ENCODE results near the gene TMA16. TPM values are rescaled to one million over a fixed set of nuclear protein-coding genes. Genes with fewer than 3 reads are reported as not detected.
A peak's percentile ranks its signal among the peaks of the same experiment; 100 is the strongest.

TMA16 gene
- total RNA-seq, 1 donor from 2014 or later, result 19.0 TPM

DNA sequence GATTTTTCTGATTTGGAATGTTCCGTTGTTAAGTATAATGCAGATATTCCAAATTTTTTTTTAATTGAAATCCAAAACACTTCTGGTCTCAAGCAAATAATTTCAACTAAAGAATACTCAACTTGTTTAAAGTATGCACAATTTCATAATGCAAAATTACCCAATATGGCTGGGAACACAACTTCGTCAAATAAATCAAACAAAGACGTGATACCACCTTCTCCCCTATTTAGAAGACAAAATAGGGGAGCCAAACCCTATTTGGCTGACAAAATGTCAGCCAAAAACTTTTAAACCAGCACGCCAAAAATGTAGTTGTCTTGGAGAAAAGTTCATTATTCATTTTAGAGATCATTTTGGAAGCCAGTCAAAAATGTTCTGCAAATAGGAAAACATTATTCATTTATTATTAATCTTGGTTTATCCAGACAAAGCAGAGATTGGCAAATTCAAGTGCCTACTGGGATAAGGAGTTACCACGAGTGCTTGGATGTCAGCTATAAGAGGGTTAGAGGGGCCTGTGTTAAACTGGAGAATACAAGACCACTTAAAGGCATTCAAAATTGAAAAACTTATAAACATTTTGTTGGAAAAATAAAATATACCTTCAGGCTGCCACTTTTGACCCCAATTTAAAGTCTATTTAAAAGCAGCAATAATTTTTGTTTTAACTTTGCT, 17.6 kb upstream of the TMA16 start:
- DNase-seq (ENCODE audit: low spot score), result no peak
- TF ChIP-seq, protein P1, sequence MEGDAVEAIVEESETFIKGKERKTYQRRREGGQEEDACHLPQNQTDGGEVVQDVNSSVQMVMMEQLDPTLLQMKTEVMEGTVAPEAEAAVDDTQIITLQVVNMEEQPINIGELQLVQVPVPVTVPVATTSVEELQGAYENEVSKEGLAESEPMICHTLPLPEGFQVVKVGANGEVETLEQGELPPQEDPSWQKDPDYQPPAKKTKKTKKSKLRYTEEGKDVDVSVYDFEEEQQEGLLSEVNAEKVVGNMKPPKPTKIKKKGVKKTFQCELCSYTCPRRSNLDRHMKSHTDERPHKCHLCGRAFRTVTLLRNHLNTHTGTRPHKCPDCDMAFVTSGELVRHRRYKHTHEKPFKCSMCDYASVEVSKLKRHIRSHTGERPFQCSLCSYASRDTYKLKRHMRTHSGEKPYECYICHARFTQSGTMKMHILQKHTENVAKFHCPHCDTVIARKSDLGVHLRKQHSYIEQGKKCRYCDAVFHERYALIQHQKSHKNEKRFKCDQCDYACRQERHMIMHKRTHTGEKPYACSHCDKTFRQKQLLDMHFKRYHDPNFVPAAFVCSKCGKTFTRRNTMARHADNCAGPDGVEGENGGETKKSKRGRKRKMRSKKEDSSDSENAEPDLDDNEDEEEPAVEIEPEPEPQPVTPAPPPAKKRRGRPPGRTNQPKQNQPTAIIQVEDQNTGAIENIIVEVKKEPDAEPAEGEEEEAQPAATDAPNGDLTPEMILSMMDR (IDR thresholded peaks at IDR 0.05; ENCODE audit: unreplicated experiment), result no peak
- Mint-ChIP-seq H3K4me1 (ENCODE audit: unreplicated experiment) (no peaks in the 10 kb centered on the region), H3K9me3 (ENCODE audit: unreplicated experiment) (no peaks in the 10 kb centered on the region), H3K4me3 (ENCODE audit: unreplicated experiment) (no peak overlapping the region), H3K27ac (ENCODE audit: unreplicated experiment) (no peak overlapping the region), H3K27me3 (ENCODE audit: unreplicated experiment) (no peaks in the 10 kb centered on the region), H3K36me3 (ENCODE audit: low read depth, unreplicated experiment) (no peaks in the 10 kb centered on the region)

DNA sequence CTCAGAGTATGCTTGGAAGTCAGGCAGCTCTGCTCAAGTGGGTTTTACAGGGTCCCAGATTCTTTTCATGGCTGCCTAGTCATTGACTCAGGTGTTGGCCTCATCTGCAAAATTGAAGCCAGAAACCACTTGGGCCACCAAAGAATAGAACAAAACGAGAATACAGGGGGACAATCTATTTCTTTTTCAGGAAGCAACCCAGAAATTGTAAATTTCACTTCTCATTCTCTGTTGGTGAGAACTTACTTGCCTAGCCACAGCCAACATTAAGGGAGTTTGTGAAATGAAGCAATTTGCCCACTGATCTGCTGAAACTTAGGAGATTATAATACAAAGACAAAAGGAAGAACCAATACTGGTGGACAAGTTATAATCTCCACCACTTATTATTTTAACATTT, 12.3 kb upstream of the TMA16 start:
- no peak overlapping the region for H3K4me3 Mint-ChIP-seq (ENCODE audit: unreplicated experiment)
- no peaks in the 10 kb centered on the region for H3K36me3 Mint-ChIP-seq (ENCODE audit: low read depth, unreplicated experiment)

DNA sequence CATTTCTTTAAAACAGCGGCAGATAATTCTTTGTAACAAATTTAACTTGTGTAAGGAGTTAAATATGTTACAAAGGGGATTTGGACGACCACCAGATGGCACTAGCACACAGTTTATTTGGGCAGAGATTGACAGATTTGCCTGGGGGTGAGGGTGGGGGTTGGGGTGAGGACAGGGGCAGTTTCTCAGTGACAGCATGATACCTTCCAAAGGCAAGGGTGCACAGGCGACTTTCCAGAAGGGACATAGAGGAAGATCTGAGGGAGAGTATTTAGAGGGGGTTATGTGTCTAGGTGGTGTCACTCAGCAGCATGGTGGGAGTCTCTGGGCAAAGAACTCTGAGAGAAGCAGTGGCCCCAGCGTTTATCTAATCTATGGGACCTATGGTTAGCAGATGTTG, 9.6 kb upstream of the TMA16 start:
- H3K4me1 Mint-ChIP-seq (ENCODE audit: unreplicated experiment), result no peaks in the 10 kb centered on the region
- no peaks in the 10 kb centered on the region for H3K9me3 Mint-ChIP-seq (ENCODE audit: unreplicated experiment)
- no peak overlapping the region for H3K27ac Mint-ChIP-seq (ENCODE audit: unreplicated experiment)
- peak; percentile 54 for DNase-seq (ENCODE audit: low spot score)
- H3K4me3 Mint-ChIP-seq (ENCODE audit: unreplicated experiment), result no peak overlapping the region
- H3K27me3 Mint-ChIP-seq (ENCODE audit: unreplicated experiment), result peaks cover 2% of the 10 kb centered on the region
- no peaks in the 10 kb centered on the region for H3K36me3 Mint-ChIP-seq (ENCODE audit: low read depth, unreplicated experiment)
- TF ChIP-seq, protein P1 (IDR thresholded peaks at IDR 0.05; ENCODE audit: unreplicated experiment), result peak; percentile 62

More for the DNA sequence above, 12.3 kb upstream of the TMA16 start:
- no peak for DNase-seq (ENCODE audit: low spot score)
- no peaks in the 10 kb centered on the region for H3K9me3 Mint-ChIP-seq (ENCODE audit: unreplicated experiment)
- H3K27ac Mint-ChIP-seq (ENCODE audit: unreplicated experiment), result no peak overlapping the region
- TF ChIP-seq, protein P1 (IDR thresholded peaks at IDR 0.05; ENCODE audit: unreplicated experiment), result no peak
- no peaks in the 10 kb centered on the region for H3K4me1 Mint-ChIP-seq (ENCODE audit: unreplicated experiment)
- peaks cover 1% of the 10 kb centered on the region for H3K27me3 Mint-ChIP-seq (ENCODE audit: unreplicated experiment)

DNA sequence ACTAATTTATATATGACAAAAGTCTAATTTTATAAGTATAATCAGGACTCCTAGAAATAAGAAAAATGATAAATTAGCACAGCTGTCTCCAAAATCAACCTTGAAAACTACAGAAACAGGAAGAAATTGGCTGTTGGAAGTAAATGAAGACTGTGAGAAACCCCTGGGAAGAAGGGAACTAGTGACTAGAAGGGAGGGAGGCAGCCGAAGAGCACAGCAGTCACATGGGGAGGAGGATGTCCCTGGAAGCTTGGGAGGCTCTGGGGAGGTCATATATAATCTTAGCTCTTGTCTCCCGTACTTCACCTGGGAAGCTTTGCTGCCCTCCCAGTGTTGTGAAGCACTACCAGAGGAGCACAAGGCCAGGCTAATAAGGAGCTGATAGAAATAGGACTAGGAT, 8.9 kb upstream of the TMA16 start:
- no peaks in the 10 kb centered on the region for H3K36me3 Mint-ChIP-seq (ENCODE audit: low read depth, unreplicated experiment)
- TF ChIP-seq, protein P1 (IDR thresholded peaks at IDR 0.05; ENCODE audit: unreplicated experiment), result no peak
- no peaks in the 10 kb centered on the region for H3K9me3 Mint-ChIP-seq (ENCODE audit: unreplicated experiment)
- H3K4me1 Mint-ChIP-seq (ENCODE audit: unreplicated experiment), result no peaks in the 10 kb centered on the region
- no peak for DNase-seq (ENCODE audit: low spot score)
- no peak overlapping the region for H3K27ac Mint-ChIP-seq (ENCODE audit: unreplicated experiment)
- H3K4me3 Mint-ChIP-seq (ENCODE audit: unreplicated experiment), result no peak overlapping the region
- peaks cover 2% of the 10 kb centered on the region for H3K27me3 Mint-ChIP-seq (ENCODE audit: unreplicated experiment)

DNA sequence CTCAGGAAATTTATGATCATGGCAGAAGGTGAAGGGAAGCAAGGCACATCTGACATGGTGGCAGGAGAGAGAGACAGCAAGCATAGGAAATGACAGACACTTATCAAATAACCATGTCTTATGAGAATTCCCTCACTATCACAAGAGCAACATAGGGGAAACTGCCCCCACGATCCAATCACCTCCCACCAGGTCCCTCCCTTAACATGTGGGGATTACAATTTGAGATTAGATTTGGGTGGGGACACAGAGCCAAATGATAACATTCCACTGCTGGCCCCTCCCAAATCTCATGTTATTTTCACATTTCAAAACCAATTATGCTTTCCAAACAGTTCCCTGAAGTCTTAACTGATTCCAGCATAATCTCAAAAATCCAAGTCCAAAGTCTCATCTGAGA, 8.2 kb upstream of the TMA16 start:
- H3K4me1 Mint-ChIP-seq (ENCODE audit: unreplicated experiment), result no peaks in the 10 kb centered on the region
- no peak overlapping the region for H3K27ac Mint-ChIP-seq (ENCODE audit: unreplicated experiment)
- H3K27me3 Mint-ChIP-seq (ENCODE audit: unreplicated experiment), result peaks cover 2% of the 10 kb centered on the region
- H3K36me3 Mint-ChIP-seq (ENCODE audit: low read depth, unreplicated experiment), result no peaks in the 10 kb centered on the region
- DNase-seq (ENCODE audit: low spot score), result no peak
- TF ChIP-seq, protein P1 (IDR thresholded peaks at IDR 0.05; ENCODE audit: unreplicated experiment), result no peak
- no peak overlapping the region for H3K4me3 Mint-ChIP-seq (ENCODE audit: unreplicated experiment)
- H3K9me3 Mint-ChIP-seq (ENCODE audit: unreplicated experiment), result no peaks in the 10 kb centered on the region

All from endothelial cell (in vitro differentiated cells).